ENCODE measurements around the gene SYK.

The SYK gene

DNA sequence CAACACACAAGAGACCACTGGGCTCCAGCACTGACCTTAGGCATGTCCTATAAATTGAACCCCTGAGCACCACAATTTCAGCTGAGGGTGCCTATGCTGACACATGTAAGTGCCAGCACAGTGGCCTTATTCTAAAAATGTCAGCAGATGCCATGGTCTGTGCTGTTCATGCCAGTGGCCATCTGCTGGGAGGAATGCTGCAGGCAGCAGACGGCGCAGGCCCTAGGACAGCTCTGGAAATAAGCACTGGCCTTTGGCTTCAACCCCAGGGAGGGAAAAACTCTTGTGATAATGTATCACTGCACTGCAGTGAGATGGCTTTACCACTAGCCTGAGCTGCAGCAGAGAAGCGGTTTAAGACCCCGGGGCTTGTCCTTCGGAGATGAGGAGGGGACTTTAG lies 98.5 kb downstream of the SYK start:
- DNase-seq (ENCODE audit: extremely low spot score), result no peak
- CTCF ChIA-PET, result no interaction called here
- POLR2A ChIA-PET, result no interaction called here
- TF ChIP-seq ARNT (IDR thresholded peaks at IDR 0.05), result no peak
- TF ChIP-seq, protein P1, sequence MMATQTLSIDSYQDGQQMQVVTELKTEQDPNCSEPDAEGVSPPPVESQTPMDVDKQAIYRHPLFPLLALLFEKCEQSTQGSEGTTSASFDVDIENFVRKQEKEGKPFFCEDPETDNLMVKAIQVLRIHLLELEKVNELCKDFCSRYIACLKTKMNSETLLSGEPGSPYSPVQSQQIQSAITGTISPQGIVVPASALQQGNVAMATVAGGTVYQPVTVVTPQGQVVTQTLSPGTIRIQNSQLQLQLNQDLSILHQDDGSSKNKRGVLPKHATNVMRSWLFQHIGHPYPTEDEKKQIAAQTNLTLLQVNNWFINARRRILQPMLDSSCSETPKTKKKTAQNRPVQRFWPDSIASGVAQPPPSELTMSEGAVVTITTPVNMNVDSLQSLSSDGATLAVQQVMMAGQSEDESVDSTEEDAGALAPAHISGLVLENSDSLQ (IDR thresholded peaks at IDR 0.05), result no peak
- no peak for TF ChIP-seq HDGF (IDR thresholded peaks at IDR 0.05; ENCODE audit: borderline replicate concordance)
- TF ChIP-seq FOXA1 (IDR thresholded peaks at IDR 0.05), result no peak
- TF ChIP-seq L3MBTL2 (conservative IDR thresholded peaks at IDR 0.05), result no peak
- no peak for TF ChIP-seq NFRKB (IDR thresholded peaks at IDR 0.05)
- no peak for TF ChIP-seq CTBP1 (IDR thresholded peaks at IDR 0.05; ENCODE audit: borderline replicate concordance)
- no peak for TF ChIP-seq BHLHE40 (IDR thresholded peaks at IDR 0.05; ENCODE audit: borderline replicate concordance)
- TF ChIP-seq TARDBP (IDR thresholded peaks at IDR 0.05), result no peak
- TF ChIP-seq LEF1 (IDR thresholded peaks at IDR 0.05; ENCODE audit: borderline replicate concordance), result no peak
- TF ChIP-seq ELF4 (IDR thresholded peaks at IDR 0.05), result no peak
- no peak for TF ChIP-seq FOXK2 (IDR thresholded peaks at IDR 0.05)
- TF ChIP-seq SP1 (IDR thresholded peaks at IDR 0.05), result no peak
- no peak for TF ChIP-seq ZNF384 (IDR thresholded peaks at IDR 0.05)
- TF ChIP-seq FOXM1 (IDR thresholded peaks at IDR 0.05; ENCODE audit: borderline replicate concordance), result no peak
- no peak for TF ChIP-seq SUZ12 (IDR thresholded peaks at IDR 0.05)

- no peak for DNase-seq (ENCODE audit: extremely low spot score)
- TF ChIP-seq FOXK2 (IDR thresholded peaks at IDR 0.05), result no peak
- TF ChIP-seq SUZ12 (IDR thresholded peaks at IDR 0.05), result no peak
- no peak for TF ChIP-seq ZNF384 (IDR thresholded peaks at IDR 0.05)
- TF ChIP-seq CTBP1 (IDR thresholded peaks at IDR 0.05; ENCODE audit: borderline replicate concordance), result no peak
- TF ChIP-seq L3MBTL2 (conservative IDR thresholded peaks at IDR 0.05), result no peak
- no peak for TF ChIP-seq ARNT (IDR thresholded peaks at IDR 0.05)
- TF ChIP-seq, protein P1 (IDR thresholded peaks at IDR 0.05), result no peak
- no peak for TF ChIP-seq BHLHE40 (IDR thresholded peaks at IDR 0.05; ENCODE audit: borderline replicate concordance)
- TF ChIP-seq SP1 (IDR thresholded peaks at IDR 0.05), result no peak
- TF ChIP-seq NFRKB (IDR thresholded peaks at IDR 0.05), result no peak
- TF ChIP-seq TARDBP (IDR thresholded peaks at IDR 0.05), result no peak
- TF ChIP-seq FOXA1 (IDR thresholded peaks at IDR 0.05), result no peak
- no peak for TF ChIP-seq LEF1 (IDR thresholded peaks at IDR 0.05; ENCODE audit: borderline replicate concordance)
- TF ChIP-seq FOXM1 (IDR thresholded peaks at IDR 0.05; ENCODE audit: borderline replicate concordance), result no peak
- no peak for TF ChIP-seq ELF4 (IDR thresholded peaks at IDR 0.05)
- no peak for TF ChIP-seq HDGF (IDR thresholded peaks at IDR 0.05; ENCODE audit: borderline replicate concordance)
- ChIA-PET CTCF (interaction anchor here (0.6 kb wide), 1 partner anchor 27 kb away, joined by 3 read pairs; no protein-coding TSS in a partner anchor), POLR2A (no interaction called here)
Observed at GRCh38 chr9:90901933-90902332, 100.3 kb downstream of the SYK start.

- ChIA-PET CTCF (no interaction called here), POLR2A (no interaction called here)
- no peak for TF ChIP-seq SUZ12 (IDR thresholded peaks at IDR 0.05)
- TF ChIP-seq SP1 (IDR thresholded peaks at IDR 0.05), result no peak
- TF ChIP-seq HDGF (IDR thresholded peaks at IDR 0.05; ENCODE audit: borderline replicate concordance), result no peak
- no peak for TF ChIP-seq ZNF384 (IDR thresholded peaks at IDR 0.05)
- no peak for TF ChIP-seq NFRKB (IDR thresholded peaks at IDR 0.05)
- TF ChIP-seq CTBP1 (IDR thresholded peaks at IDR 0.05; ENCODE audit: borderline replicate concordance), result no peak
- no peak for DNase-seq (ENCODE audit: extremely low spot score)
Observed at GRCh38 chr9:90903766-90904424, 102.3 kb downstream of the SYK start.

DNA sequence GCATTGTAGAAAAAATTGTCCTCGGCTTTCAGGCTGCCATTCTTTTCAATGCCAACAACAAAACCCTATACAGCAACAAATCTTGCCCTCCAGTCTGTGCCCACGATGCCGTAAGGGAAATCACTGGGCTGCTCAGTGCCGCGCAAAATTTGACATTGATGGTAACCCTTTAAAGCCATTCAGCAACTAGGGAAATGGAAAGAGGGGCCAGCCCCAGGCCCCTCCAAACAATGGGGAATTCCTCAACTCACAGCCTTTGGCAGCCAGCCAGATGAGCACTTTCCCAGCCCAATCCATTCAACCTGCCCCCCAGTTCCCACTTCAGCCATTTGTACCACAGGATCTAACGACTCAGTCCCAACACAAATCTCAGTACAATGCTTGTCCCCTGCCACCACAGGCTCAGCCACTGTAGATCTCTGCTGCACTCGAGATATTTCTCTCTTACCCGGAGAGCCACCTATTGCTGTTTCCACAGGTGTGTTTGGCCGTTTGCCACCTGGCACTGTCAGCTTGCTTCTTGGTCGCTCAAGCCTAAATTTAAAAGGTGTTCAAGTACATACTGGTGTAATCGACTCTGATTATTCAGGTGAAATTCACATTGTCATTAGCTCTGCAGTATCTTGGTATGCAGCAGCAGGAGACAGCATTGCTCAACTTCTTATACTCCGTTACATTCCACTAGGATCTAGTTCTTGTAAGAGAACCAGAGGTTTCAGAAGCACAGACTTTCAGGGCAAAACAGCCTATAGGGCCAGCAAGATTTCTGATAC lies 103.3 kb downstream of the SYK start:
- TF ChIP-seq ELF4 (IDR thresholded peaks at IDR 0.05), result no peak
- TF ChIP-seq SP1 (IDR thresholded peaks at IDR 0.05), result no peak
- no peak for TF ChIP-seq FOXK2 (IDR thresholded peaks at IDR 0.05)
- no peak for TF ChIP-seq ZNF384 (IDR thresholded peaks at IDR 0.05)
- no peak for TF ChIP-seq HDGF (IDR thresholded peaks at IDR 0.05; ENCODE audit: borderline replicate concordance)
- no peak for TF ChIP-seq TARDBP (IDR thresholded peaks at IDR 0.05)
- no peak for TF ChIP-seq L3MBTL2 (conservative IDR thresholded peaks at IDR 0.05)
- no peak for TF ChIP-seq ARNT (IDR thresholded peaks at IDR 0.05)
- no peak for TF ChIP-seq SUZ12 (IDR thresholded peaks at IDR 0.05)
- no peak for TF ChIP-seq NFRKB (IDR thresholded peaks at IDR 0.05)
- TF ChIP-seq FOXM1 (IDR thresholded peaks at IDR 0.05; ENCODE audit: borderline replicate concordance), result no peak
- no peak for TF ChIP-seq BHLHE40 (IDR thresholded peaks at IDR 0.05; ENCODE audit: borderline replicate concordance)
- no peak for TF ChIP-seq CTBP1 (IDR thresholded peaks at IDR 0.05; ENCODE audit: borderline replicate concordance)
- no peak for TF ChIP-seq LEF1 (IDR thresholded peaks at IDR 0.05; ENCODE audit: borderline replicate concordance)
- TF ChIP-seq, protein P1 (IDR thresholded peaks at IDR 0.05), result no peak
- no peak for TF ChIP-seq FOXA1 (IDR thresholded peaks at IDR 0.05)
- ChIA-PET CTCF (no interaction called here), POLR2A (no interaction called here)
- DNase-seq (ENCODE audit: extremely low spot score), result no peak

GRCh38 chr9:90905822-90906221 lies 104.2 kb downstream of the SYK start:
- POLR2A ChIA-PET, result no interaction called here
- CTCF ChIA-PET, result interaction anchor here (1.4 kb wide), 1 partner anchor 9 kb away, joined by 5 read pairs; no protein-coding TSS in a partner anchor
- TF ChIP-seq LEF1 (IDR thresholded peaks at IDR 0.05; ENCODE audit: borderline replicate concordance) (no peak), SUZ12 (IDR thresholded peaks at IDR 0.05) (no peak), ELF4 (IDR thresholded peaks at IDR 0.05) (no peak), ARNT (IDR thresholded peaks at IDR 0.05) (no peak), FOXK2 (IDR thresholded peaks at IDR 0.05) (no peak), FOXA1 (IDR thresholded peaks at IDR 0.05) (no peak), BHLHE40 (IDR thresholded peaks at IDR 0.05; ENCODE audit: borderline replicate concordance) (no peak), HDGF (IDR thresholded peaks at IDR 0.05; ENCODE audit: borderline replicate concordance) (no peak), FOXM1 (IDR thresholded peaks at IDR 0.05; ENCODE audit: borderline replicate concordance) (no peak), CTBP1 (IDR thresholded peaks at IDR 0.05; ENCODE audit: borderline replicate concordance) (no peak), SP1 (IDR thresholded peaks at IDR 0.05) (no peak), TARDBP (IDR thresholded peaks at IDR 0.05) (no peak)
- TF ChIP-seq, protein P1 (IDR thresholded peaks at IDR 0.05), result no peak
- DNase-seq (ENCODE audit: extremely low spot score), result no peak

Data from HEK293T (cell line).